ENCODE data around the gene ANKRD13B.

GRCh38 chr17:29544066-29544465, 48.9 kb upstream of the ANKRD13B start:
- no peak for TF ChIP-seq CTCF (IDR thresholded peaks at IDR 0.05)
- TF ChIP-seq POLR2A (IDR thresholded peaks at IDR 0.05) = no peak

Data from stomach (tissue), 4 donors.